ENCODE data around the gene RIMS3. TPM values are rescaled to one million over a fixed set of nuclear protein-coding genes. Genes with fewer than 3 reads are reported as not detected.

RIMS3 gene
- total RNA-seq, 1 donor from 2014 or later: 26.0 TPM

- H3K27ac Mint-ChIP-seq (ENCODE audit: unreplicated experiment): no peak overlapping the region
- TF ChIP-seq CTCF (IDR thresholded peaks at IDR 0.05): no peak
- no peaks in the 10 kb centered on the region for H3K9me3 Mint-ChIP-seq (ENCODE audit: low read depth)
- no peak for DNase-seq (ENCODE audit: low spot score)
- H3K36me3 Mint-ChIP-seq (ENCODE audit: low read depth): peaks cover 3% of the 10 kb centered on the region
- peaks cover 32% of the 10 kb centered on the region for H3K4me1 Mint-ChIP-seq (ENCODE audit: low read depth)
- H3K4me3 Mint-ChIP-seq (ENCODE audit: unreplicated experiment): no peak overlapping the region
- no peaks in the 10 kb centered on the region for H3K27me3 Mint-ChIP-seq (ENCODE audit: low read depth)
Observed at GRCh38 chr1:40661678-40662077, 3.8 kb downstream of the RIMS3 start.

- no peak for DNase-seq (ENCODE audit: low spot score)
- Mint-ChIP-seq H3K9me3 (ENCODE audit: low read depth) (no peaks in the 10 kb centered on the region), H3K27ac (ENCODE audit: unreplicated experiment) (no peak overlapping the region), H3K36me3 (ENCODE audit: low read depth) (peaks cover 3% of the 10 kb centered on the region), H3K27me3 (ENCODE audit: low read depth) (peaks cover 3% of the 10 kb centered on the region), H3K4me1 (ENCODE audit: low read depth) (peaks cover 24% of the 10 kb centered on the region), H3K4me3 (ENCODE audit: unreplicated experiment) (no peak overlapping the region)
- TF ChIP-seq CTCF (IDR thresholded peaks at IDR 0.05): no peak
Observed at GRCh38 chr1:40659649-40659947, 5.9 kb downstream of the RIMS3 start.

GRCh38 chr1:40658751-40659648 is 6.5 kb downstream of the RIMS3 start:
- no peak for TF ChIP-seq CTCF (IDR thresholded peaks at IDR 0.05)
- Mint-ChIP-seq H3K27me3 (ENCODE audit: low read depth) (peaks cover 7% of the 10 kb centered on the region), H3K9me3 (ENCODE audit: low read depth) (no peaks in the 10 kb centered on the region), H3K36me3 (ENCODE audit: low read depth) (peaks cover 3% of the 10 kb centered on the region), H3K4me3 (ENCODE audit: unreplicated experiment) (no peak overlapping the region), H3K27ac (ENCODE audit: unreplicated experiment) (no peak overlapping the region), H3K4me1 (ENCODE audit: low read depth) (peaks cover 26% of the 10 kb centered on the region)
- no peak for DNase-seq (ENCODE audit: low spot score)

- no peak for TF ChIP-seq CTCF (IDR thresholded peaks at IDR 0.05)
- no peak for DNase-seq (ENCODE audit: low spot score)
- no peak overlapping the region for H3K4me3 Mint-ChIP-seq (ENCODE audit: unreplicated experiment)
- H3K36me3 Mint-ChIP-seq (ENCODE audit: low read depth): peaks cover 3% of the 10 kb centered on the region
- H3K27ac Mint-ChIP-seq (ENCODE audit: unreplicated experiment): no peak overlapping the region
- peaks cover 9% of the 10 kb centered on the region for H3K4me1 Mint-ChIP-seq (ENCODE audit: low read depth)
- H3K27me3 Mint-ChIP-seq (ENCODE audit: low read depth): peaks cover 7% of the 10 kb centered on the region
- no peaks in the 10 kb centered on the region for H3K9me3 Mint-ChIP-seq (ENCODE audit: low read depth)
Observed at GRCh38 chr1:40657046-40657445, 8.4 kb downstream of the RIMS3 start.

- H3K27ac Mint-ChIP-seq (ENCODE audit: unreplicated experiment): no peak overlapping the region
- H3K36me3 Mint-ChIP-seq (ENCODE audit: low read depth): peaks cover 3% of the 10 kb centered on the region
- peaks cover 7% of the 10 kb centered on the region for H3K27me3 Mint-ChIP-seq (ENCODE audit: low read depth)
- no peaks in the 10 kb centered on the region for H3K9me3 Mint-ChIP-seq (ENCODE audit: low read depth)
- peak overlapping the region; percentile 15 for H3K4me3 Mint-ChIP-seq (ENCODE audit: unreplicated experiment)
- H3K4me1 Mint-ChIP-seq (ENCODE audit: low read depth): peaks cover 7% of the 10 kb centered on the region
- DNase-seq (ENCODE audit: low spot score): no peak
- TF ChIP-seq CTCF (IDR thresholded peaks at IDR 0.05): no peak
Observed at GRCh38 chr1:40653851-40654537, 11.5 kb downstream of the RIMS3 start.
